Brain microvascular endothelial cell (primary cell): Measurements from ENCODE around the gene CLDN7.

Source experiments
- DNase-seq: peaks from one replicate; pipeline ENCODE4 v3.0.0-alpha.2; 2020
- H3K27ac ChIP-seq: fragments of 250-450 bp; sonication (Bioruptor Pico); 2 replicates; pipeline ENCODE4 v1.5.1; 2020; ENCODE audit warnings: mild to moderate bottlenecking, moderate library complexity
- H3K27me3 ChIP-seq: fragments of 250-450 bp; sonication (Bioruptor Pico); replicated peaks from 2 replicates; pipeline ENCODE4 v1.5.1; 2020; ENCODE audit warnings: mild to moderate bottlenecking
- H3K36me3 ChIP-seq: fragments of 250-450 bp; sonication (Bioruptor Pico); replicated peaks from 2 replicates; pipeline ENCODE4 v1.5.1; 2020; ENCODE audit warnings: mild to moderate bottlenecking
- H3K4me3 ChIP-seq: 2 replicates; pipeline ENCODE4 v1.5.1; 2011; ENCODE audit warnings: low read depth, mild to moderate bottlenecking, control low read depth, low read length, moderate library complexity
- CTCF ChIP-seq: IDR thresholded peaks from 2 replicates; pipeline ENCODE4 v1.5.1; 2011; ENCODE audit warnings: low read depth, mild to moderate bottlenecking, moderate library complexity, low read length, control low read depth, inconsistent platforms; ENCODE audit errors: missing control alignments
- in situ Hi-C: cut with HindIII; loops from 2 replicates; pipeline ENCODE4 v1.10.0; 2017; ENCODE audit warnings: low sequenced_read_pairs, low pct_ligation_motif_present

Gene CLDN7

GRCh38 chr17:7241783-7242716, 20.2 kb downstream of the CLDN7 start, which contains the start of gene GABARAP:
GABARAP (minus strand) TSS chr17:7242449; CDS start chr17:7242330, 119 bp downstream.
- Histone ChIP-seq H3K27ac (peak within 1 kb of the TSS; percentile 94), H3K27me3 (no peaks in the 10 kb centered on the region), H3K4me3 (peak within 1 kb of the TSS; percentile 96), H3K36me3 (peaks cover 47% of the 10 kb centered on the region)
- no peak for TF ChIP-seq CTCF
- peak; percentile 88 for DNase-seq
- in situ Hi-C loops, result no loop called here

GRCh38 chr17:7241090-7241733, 21.1 kb downstream of the CLDN7 start:
- DNase-seq, result no peak
- in situ Hi-C loops, result no loop called here
- H3K36me3 ChIP-seq, result peaks cover 49% of the 10 kb centered on the region
- H3K27ac ChIP-seq, result peak overlapping the region; percentile 94
- TF ChIP-seq CTCF, result no peak
- H3K4me3 ChIP-seq, result peak overlapping the region; percentile 96
- no peaks in the 10 kb centered on the region for H3K27me3 ChIP-seq

- peaks cover 48% of the 10 kb centered on the region for H3K36me3 ChIP-seq
- H3K4me3 ChIP-seq, result peak overlapping the region; percentile 96
- in situ Hi-C loops, result no loop called here
- H3K27me3 ChIP-seq, result no peaks in the 10 kb centered on the region
- DNase-seq, result no peak
- H3K27ac ChIP-seq, result no peak overlapping the region
- TF ChIP-seq CTCF, result no peak
Observed at GRCh38 chr17:7240375-7240774, 21.9 kb downstream of the CLDN7 start.

- Histone ChIP-seq H3K4me3 (peak within 1 kb of the TSS; percentile 96), H3K36me3 (peaks cover 49% of the 10 kb centered on the region), H3K27me3 (no peaks in the 10 kb centered on the region), H3K27ac (peak within 1 kb of the TSS; percentile 51)
- in situ Hi-C loops, result no loop called here
- peak; percentile 98 for DNase-seq
- TF ChIP-seq CTCF, result no peak
Observed at GRCh38 chr17:7239091-7240027, 22.9 kb downstream of the CLDN7 start, which contains the start of gene PHF23. PHF23 (minus strand) TSS chr17:7239457; CDS start chr17:7239279, 178 bp downstream.

- Histone ChIP-seq H3K27ac (peak overlapping the region; percentile 51), H3K36me3 (peaks cover 41% of the 10 kb centered on the region), H3K4me3 (peak overlapping the region; percentile 94), H3K27me3 (no peaks in the 10 kb centered on the region)
- in situ Hi-C loops, result no loop called here
- no peak for TF ChIP-seq CTCF
- DNase-seq, result no peak
Observed at GRCh38 chr17:7238420-7239090, 23.7 kb downstream of the CLDN7 start.
